ENCODE measurements around the gene TBC1D9B. TPM values are rescaled to one million over a fixed set of nuclear protein-coding genes. Genes with fewer than 3 reads are reported as not detected.

The TBC1D9B gene
- total RNA-seq, 1 experiment from 2014 or later, result 127 TPM

GRCh38 chr5:179870403-179870903 lies 37.2 kb downstream of the TBC1D9B start:
- Histone ChIP-seq H3K4me3 (replicated peaks in 1 of 2; ENCODE audit: low read depth in 1 of 2, low read length in 2 of 2) (no peak overlapping the region), H2AFZ (ENCODE audit: low read depth, low read length, poor library complexity, severe bottlenecking) (no peak overlapping the region), H3K79me2 (ENCODE audit: insufficient read depth, low read length) (no peaks in the 10 kb centered on the region), H3K4me1 (ENCODE audit: control insufficient read depth in 1 of 2, insufficient read depth in 2 of 2, low read length in 2 of 2) (no peaks in the 10 kb centered on the region), H3K9me2 (ENCODE audit: insufficient read depth) (no peaks in the 10 kb centered on the region), H3K9me3 (ENCODE audit: control insufficient read depth in 1 of 2, insufficient read depth in 1 of 2, low read depth in 1 of 2, low read length in 2 of 2) (no peaks in the 10 kb centered on the region), H3K27ac (ENCODE audit: low read depth, low read length) (no peak overlapping the region), H3K9ac (ENCODE audit: low read length) (no peak overlapping the region), H3K36me3 (ENCODE audit: control insufficient read depth in 1 of 2, insufficient read depth in 2 of 2, low read length in 2 of 2) (peaks cover 27 to 49% of the 10 kb centered on the region in 2 experiments), H4K20me1 (ENCODE audit: insufficient read depth) (no peaks in the 10 kb centered on the region), H3K27me3 (ENCODE audit: insufficient read depth, low read length) (no peaks in the 10 kb centered on the region), H3K4me2 (ENCODE audit: low read length) (no peak overlapping the region)
- POLR2A ChIA-PET, result no interaction called here
- TF ChIP-seq CTCF (IDR thresholded peaks at IDR 0.05 in 2 of 3, conservative IDR thresholded peaks at IDR 0.05 in 1 of 3; ENCODE audit: borderline replicate concordance in 1 of 3, insufficient read depth in 1 of 3, low read depth in 2 of 3, low read length in 2 of 3) (peak; percentile 8 to 49 (median 45); a peak in 4 of 6 replicates), SP1 (IDR thresholded peaks at IDR 0.05; ENCODE audit: low read depth) (no peak), RAD21 (IDR thresholded peaks at IDR 0.05; ENCODE audit: low read depth) (peak; percentile 39), CBX3 (IDR thresholded peaks at IDR 0.05; ENCODE audit: low read depth) (no peak)
- intact Hi-C loops (cut with micrococcal nuclease), result no loop called here
- CTCF ChIA-PET, result interaction anchor here (1.2 kb wide), 1 partner anchor 69 kb away, joined by 3 read pairs; no protein-coding TSS in a partner anchor
- RAD21 ChIA-PET (ENCODE audit: low non-redundant PET in 1 of 2, low total read pairs in 2 of 2, uncharacterized antibody in 2 of 2, unreplicated experiment in 2 of 2), result no interaction called here
- no TSS peak for BruUV-seq (replicated peaks)
- no peak for DNase-seq (ENCODE audit: low read depth, low spot score)
- peak; percentile 55 for ATAC-seq

DNA sequence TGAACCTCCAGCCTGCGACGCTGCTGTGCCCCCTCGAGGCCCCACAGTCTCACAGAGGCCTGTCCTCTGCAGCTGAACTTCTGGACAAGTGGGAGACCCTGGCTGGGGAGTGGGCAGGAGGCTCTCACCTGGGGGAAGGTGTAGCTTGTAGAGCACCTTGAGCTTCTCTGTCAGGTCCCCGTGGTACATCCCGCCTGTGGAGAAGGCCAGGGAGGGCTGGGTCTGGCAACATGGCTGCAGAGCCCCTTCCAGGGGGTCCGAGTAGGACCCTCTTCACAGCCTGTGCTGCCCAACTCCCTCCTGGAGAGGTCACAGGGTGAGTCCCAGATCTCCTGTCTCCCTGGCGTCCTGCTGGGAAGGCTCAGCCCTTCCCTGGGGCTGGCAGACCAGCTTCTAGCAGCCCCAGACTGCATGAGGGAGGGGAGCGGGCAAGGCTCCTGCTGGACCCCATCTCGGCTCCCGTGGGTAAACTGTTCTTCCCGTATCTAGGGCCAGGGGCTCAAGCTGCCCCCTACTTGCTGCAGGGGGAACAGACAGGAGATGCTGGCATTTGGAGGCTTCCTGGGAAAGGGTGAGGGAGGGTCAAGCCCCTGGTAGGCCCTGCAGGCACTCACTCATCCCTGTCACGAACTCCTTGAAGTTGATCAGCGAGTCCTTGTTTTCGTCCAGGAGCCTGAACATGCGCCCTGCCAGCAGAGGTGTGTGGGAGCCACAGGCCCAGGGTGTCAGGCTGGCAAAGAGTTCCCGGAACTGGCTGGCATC lies 37.9 kb downstream of the TBC1D9B start:
- POLR2A ChIA-PET, result interaction anchor here (0.6 kb wide), 1 partner anchor 10 kb away, joined by 3 read pairs; no protein-coding TSS in a partner anchor
- Histone ChIP-seq H3K9me2 (ENCODE audit: insufficient read depth) (no peaks in the 10 kb centered on the region), H3K9me3 (ENCODE audit: control insufficient read depth in 1 of 2, insufficient read depth in 1 of 2, low read depth in 1 of 2, low read length in 2 of 2) (no peaks in the 10 kb centered on the region), H2AFZ (ENCODE audit: low read depth, low read length, poor library complexity, severe bottlenecking) (no peak overlapping the region), H3K9ac (ENCODE audit: low read length) (no peak overlapping the region), H3K4me1 (ENCODE audit: control insufficient read depth in 1 of 2, insufficient read depth in 2 of 2, low read length in 2 of 2) (no peaks in the 10 kb centered on the region), H4K20me1 (ENCODE audit: insufficient read depth) (no peaks in the 10 kb centered on the region), H3K4me3 (replicated peaks in 1 of 2; ENCODE audit: low read depth in 1 of 2, low read length in 2 of 2) (no peak overlapping the region), H3K4me2 (ENCODE audit: low read length) (no peak overlapping the region), H3K27me3 (ENCODE audit: insufficient read depth, low read length) (no peaks in the 10 kb centered on the region), H3K27ac (ENCODE audit: low read depth, low read length) (no peak overlapping the region), H3K36me3 (ENCODE audit: control insufficient read depth in 1 of 2, insufficient read depth in 2 of 2, low read length in 2 of 2) (peaks cover 25 to 49% of the 10 kb centered on the region in 2 experiments), H3K79me2 (ENCODE audit: insufficient read depth, low read length) (no peaks in the 10 kb centered on the region)
- intact Hi-C loops (cut with micrococcal nuclease), result no loop called here
- RAD21 ChIA-PET (ENCODE audit: low non-redundant PET in 1 of 2, low total read pairs in 2 of 2, uncharacterized antibody in 2 of 2, unreplicated experiment in 2 of 2), result no interaction called here
- CTCF ChIA-PET, result interaction anchor here (1.2 kb wide), 1 partner anchor 68 kb away, joined by 3 read pairs; no protein-coding TSS in a partner anchor
- ATAC-seq (no peak), DNase-seq (ENCODE audit: low read depth, low spot score) (no peak)
- BruUV-seq (replicated peaks), result no TSS peak
- TF ChIP-seq SIN3A (IDR thresholded peaks at IDR 0.05; ENCODE audit: low read depth) (no peak), ELF1 (IDR thresholded peaks at IDR 0.05; ENCODE audit: borderline replicate concordance, low read depth) (no peak), MAX (IDR thresholded peaks at IDR 0.05) (no peak)

All from HCT116 (cell line).